GM21717 (cell line): ENCODE data around the gene NEDD4L.
A peak's percentile ranks its signal among the peaks of the same experiment; 100 is the strongest.

Experiments
- ATAC-seq: cut with Tn5 transposase; IDR thresholded peaks from one replicate; pipeline ENCODE4 v1.9.1; 2021; ENCODE audit warnings: mild to moderate bottlenecking, moderate library complexity; ENCODE audit not compliant: unreplicated experiment

The NEDD4L gene

DNA sequence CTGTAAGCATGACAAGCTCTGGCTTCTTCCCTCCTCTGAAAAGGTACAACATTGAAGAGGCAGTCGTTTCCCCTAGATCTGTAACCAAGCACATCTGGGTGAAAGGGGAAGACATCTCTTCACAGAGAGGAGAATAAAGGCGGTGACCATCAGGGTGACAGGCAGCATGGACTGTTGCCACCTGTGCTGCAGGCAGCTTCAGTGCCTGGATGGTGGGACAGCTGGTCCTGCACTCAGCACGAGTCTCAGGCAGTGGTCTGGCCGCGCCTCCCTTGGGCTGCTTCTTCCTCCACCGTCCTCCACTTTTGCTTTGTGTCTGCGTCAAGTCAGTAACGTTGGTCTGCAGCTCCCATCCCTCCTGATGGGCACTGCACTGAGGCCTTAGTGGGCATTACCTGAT is 264.4 kb downstream of the NEDD4L start:
- ATAC-seq = no peak

DNA sequence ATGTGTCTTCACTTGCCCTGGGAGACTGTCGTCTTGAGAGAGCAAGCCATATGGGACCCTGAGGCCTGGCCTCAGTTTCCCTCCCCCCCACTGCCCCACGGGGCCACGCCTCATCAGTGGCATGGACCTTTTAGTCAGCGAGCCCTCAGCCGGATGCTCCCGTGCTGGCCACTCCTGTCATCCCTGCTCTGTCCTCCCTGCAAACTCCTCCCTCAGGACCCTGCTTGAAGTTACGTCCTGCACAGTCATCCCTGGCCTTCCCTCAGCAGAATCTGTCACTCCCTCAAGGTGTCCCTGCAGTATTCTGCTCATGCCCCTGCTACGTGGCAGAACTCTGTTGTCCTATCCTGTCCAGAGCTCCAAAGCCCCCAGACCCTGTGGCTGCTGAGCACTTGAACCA is 265.1 kb downstream of the NEDD4L start:
- ATAC-seq = no peak

DNA sequence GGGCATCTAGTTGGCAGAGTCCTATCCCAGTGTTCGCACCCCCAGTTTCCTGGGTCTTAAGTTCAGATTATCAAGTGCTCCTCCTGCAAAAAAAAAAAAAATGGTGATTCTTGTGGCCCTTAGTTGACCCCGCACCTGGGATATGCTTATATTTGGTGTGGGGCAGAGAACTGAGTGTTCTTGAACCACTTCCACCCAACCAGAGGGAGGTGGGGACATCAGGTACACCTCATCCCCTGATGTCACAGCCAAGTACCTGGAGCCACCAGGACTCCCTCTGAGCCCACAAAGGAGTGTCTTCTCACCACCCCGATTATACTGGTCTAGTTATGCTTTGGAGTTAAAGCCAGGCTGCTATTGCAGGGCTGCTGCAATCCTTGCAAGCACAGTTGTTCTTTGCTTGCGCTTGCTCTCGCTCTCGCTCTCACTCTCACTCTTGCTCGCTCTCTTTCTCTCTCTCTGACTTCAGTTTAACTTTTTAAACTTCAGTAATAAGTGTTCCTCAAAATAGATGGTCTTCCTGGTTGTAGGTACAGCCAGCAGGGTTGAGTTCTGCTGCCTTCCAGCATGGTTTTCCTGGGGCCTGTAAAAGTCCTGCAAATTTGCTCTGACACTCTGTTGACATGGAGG is 265.7 kb downstream of the NEDD4L start:
- ATAC-seq = no peak

DNA sequence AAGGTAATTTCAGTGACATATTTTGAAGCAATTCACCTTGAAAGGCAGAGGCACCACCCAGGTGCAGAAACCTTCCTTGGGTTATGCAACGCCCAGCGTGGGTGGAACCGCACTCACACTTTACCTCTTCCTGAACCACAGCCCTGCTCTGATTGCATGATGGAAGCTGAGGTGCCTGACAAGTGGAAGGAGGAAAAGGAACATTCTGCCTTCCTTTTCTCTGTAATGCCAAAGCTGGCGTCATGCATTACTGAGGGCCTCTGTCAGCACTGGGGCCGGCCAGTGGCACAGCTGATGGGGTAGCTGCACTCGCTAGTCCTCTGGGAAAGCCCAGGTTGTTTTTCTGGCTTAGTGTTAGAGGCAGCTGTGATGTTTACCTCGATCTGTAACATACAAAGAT is 266.5 kb downstream of the NEDD4L start:
- ATAC-seq = peak; percentile 52

DNA sequence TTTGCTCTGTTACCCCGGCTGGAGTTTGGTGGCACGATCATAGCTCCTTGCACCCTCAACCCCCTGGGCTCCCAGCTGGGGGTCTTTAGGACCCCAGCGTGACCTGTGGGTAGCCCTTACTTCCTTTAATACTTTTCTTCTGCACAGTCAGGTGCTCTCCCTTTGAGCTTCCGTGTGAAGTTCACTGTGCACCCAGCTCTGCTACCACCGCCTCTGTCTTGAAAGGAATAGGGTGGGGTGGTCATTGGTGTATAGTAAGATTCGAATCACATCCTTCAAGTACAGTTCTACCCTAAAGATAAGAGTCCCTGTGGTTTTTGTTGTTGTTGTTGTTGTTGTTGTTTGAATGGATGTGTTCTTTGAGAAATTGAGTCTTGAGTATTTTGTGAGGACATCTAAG is 267.4 kb downstream of the NEDD4L start:
- ATAC-seq = no peak

DNA sequence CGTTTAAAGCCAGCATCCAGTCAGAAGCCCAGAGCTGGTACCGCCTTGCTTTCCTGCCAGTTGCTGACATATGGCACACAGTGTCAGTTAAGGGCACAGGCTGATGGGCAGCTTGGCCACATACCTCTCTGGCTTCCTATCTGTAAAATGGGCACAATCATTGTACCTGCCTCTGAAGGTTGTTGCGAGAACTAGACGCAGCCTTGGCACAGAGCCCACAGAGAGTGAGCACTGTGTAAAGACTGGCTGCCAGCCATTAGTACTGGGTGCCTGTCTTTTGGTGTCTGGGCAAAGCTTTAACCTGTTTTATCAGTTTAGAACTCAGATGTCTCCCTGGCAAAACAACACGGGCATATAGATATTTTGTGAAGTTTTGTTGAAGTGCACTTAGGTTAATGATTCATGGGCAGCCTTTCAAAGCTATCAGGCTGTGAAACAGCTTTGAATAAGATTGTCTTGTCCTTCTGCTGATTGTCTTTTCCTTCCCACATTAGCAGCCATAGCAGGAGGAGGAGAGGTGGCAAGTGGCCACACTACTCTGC is 269.5 kb downstream of the NEDD4L start:
- no peak for ATAC-seq

DNA sequence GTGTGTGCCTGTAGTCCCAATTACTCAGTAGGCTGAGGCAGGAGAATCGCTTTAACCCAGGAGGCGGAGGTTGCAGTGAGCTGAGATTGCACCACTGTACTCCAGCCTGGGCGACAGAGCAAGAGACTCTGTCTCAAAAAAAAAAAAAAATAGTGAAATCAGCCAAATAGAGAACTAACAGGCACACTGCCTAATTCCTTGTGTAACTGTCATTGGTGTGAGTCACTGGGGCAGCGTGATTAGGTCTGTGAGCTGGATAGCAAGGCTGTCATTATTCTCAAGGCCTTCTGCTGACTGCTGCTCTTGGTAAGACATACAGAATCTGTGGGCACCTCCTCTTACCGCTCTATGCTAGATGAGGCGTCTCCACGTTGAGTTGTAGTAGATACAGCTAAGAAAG is 270.3 kb downstream of the NEDD4L start:
- no peak for ATAC-seq

DNA sequence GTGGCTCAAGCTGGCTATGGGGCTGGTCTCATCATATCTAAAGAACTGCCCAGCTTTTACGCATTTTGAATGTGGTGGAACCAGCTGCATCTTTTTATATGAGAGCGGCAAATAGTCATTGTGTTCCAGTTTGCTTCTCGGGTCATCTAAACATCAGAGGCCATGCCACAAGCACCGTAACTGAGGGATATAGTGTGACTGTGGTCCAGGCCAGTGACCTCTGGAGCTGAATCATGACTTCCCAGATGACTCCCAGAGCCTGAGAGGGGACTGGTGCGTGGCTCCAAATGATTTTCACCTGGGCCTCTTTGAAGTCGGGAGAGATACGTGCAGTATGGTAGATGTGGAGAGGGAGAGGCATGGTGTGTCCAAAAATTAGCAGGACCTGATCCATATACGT is 271.0 kb downstream of the NEDD4L start:
- ATAC-seq = no peak

DNA sequence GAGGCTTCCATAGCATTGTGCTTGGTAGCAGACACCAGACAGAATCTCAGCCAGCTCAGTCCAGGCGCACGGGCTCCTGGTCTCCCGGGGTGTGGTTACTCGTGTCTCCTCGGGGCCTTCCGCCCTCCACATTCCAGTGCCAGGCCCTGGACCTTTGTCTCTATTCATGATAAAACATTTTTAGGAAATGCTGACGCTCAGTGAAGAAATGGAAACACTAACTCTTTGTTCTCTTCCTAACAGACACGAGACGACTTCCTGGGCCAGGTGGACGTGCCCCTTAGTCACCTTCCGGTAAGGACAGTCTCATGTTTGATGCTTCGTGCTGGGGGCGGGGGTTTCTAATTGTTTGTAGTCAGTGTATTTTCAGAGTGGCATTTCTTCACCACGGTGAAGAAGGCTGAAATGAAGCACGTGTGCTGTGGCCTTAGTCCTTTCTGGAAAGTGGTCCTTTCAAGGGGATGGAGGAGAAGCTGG is 271.8 kb downstream of the NEDD4L start:
- ATAC-seq = no peak

DNA sequence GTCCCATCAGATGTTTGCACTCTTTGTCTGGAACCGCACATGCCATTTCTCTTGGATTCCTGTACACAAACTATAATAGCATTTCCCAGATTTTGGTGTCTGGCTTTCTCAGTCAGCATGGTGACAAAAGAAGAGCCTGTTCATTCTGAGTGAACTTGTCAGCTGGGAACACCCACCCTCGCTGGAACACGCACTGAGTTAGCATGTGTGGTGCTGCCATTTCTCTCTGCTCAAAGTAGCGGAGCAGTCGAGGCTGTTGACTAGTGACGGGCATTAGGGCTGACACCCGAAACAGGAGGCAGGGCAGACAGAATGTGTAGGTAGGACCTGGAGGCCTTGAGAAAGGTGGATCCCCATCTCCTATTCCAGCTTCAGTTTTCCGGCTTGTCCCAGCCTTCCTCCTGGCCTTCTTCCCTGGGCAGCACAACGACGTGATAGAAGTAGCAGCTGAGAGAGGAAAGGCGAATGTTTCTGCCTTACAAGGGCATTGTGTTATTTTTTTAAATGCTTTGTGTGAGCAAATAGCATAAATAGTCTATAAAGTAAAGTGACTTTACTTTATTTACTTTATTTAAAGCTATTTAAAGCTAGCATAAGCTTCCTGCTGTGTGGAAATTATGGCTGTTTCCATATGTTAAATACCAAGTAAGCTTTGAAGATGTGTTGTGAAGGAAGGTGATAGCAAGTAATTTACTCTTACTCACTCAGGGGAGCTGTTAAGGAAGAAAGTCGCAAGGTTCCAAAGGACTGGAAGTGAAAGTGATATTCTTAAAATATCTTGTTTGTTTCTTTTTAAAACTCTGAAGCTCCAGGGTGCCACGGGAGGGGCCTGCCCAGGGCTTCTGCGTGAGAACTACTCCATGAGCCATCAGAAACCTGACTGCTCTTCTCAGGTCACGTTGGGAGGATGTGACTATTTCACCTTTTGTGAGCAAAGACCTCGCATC is 272.6 kb downstream of the NEDD4L start:
- no peak for ATAC-seq

DNA sequence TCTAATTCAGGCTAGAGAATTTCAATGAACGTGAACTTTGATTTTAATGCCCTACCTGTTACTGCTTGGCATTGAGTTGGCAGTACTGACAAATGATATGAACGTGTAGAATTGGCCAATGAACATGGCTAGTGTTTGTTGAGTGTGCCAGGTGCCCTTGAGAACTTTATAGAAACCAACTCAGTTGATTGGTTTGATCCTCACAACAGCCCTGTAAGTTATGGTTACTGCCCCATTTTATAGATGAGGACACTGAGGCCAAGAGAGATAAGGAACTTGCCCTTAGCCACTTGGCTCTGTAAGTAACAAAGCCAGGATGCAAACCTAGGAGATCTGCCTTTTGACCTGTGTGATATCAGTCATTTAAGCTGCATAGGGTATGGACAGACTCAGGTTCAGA is 275.7 kb downstream of the NEDD4L start:
- ATAC-seq = no peak

DNA sequence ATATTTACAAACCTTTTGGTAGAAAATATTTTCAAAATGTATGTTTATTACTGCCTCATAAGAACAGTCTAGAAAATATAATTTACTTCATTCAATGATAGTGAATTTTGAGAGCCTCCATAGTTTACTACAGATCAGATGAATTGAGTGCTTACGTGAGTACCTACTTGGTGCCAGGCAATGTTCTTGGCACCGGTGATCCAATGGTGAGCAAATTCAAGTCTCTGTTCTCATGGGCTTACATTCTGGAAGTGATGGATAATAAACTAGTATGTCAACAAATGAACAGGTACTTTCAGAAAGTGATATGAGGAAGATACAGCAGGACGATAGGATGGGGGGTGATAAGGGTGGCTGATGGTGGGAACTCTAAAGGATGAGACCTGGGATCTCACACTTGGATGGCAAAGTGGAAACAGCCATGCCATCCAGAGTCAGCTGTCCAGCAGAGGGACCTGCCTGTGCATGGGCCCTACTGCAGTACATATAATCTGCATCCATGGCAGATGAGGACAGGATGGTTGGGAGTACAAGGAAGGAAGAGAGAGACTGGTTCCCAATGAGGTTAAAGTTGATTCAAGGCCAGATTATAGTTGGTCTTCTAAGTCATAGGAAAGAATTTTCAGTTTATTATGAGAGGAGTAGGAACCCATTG is 277.0 kb downstream of the NEDD4L start:
- no peak for ATAC-seq

DNA sequence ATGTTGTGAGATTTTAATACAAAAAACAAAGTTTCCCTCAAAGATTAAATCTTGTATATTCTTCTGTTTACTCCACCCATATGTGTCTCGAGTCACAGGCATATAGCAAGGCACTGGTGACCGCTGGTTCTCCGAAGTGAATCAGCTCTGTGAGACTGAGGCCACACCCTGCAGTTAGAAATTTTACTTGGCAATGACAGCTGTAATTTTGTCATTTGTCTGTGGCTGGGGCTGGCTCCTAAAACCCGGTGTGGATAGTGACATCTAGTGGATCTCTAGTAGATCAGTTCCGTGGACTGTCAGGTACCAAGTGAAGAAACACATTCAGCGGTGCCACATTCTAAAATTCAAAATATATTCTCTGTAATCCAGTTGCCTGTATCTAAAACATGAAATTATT is 278.0 kb downstream of the NEDD4L start:
- peak; percentile 76 for ATAC-seq

DNA sequence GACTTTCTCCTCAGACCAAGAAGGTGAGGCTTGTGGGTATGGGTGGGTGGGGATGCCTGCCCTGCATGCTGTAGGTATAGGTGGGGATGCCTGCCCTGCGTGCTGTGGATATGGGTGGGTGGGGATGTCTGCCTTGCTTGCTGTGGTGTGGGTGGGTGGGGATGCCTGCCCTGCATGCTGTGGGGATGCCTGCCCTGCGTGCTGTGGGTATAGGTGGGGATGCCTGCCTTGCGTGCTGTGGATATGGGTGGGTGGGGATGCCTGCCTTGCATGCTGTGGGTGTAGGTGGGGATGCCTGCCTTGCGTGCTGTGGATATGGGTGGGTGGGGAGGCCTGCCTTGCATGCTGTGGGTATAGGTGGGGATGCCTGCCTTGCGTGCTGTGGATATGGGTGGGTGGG is 278.4 kb downstream of the NEDD4L start:
- ATAC-seq = no peak

DNA sequence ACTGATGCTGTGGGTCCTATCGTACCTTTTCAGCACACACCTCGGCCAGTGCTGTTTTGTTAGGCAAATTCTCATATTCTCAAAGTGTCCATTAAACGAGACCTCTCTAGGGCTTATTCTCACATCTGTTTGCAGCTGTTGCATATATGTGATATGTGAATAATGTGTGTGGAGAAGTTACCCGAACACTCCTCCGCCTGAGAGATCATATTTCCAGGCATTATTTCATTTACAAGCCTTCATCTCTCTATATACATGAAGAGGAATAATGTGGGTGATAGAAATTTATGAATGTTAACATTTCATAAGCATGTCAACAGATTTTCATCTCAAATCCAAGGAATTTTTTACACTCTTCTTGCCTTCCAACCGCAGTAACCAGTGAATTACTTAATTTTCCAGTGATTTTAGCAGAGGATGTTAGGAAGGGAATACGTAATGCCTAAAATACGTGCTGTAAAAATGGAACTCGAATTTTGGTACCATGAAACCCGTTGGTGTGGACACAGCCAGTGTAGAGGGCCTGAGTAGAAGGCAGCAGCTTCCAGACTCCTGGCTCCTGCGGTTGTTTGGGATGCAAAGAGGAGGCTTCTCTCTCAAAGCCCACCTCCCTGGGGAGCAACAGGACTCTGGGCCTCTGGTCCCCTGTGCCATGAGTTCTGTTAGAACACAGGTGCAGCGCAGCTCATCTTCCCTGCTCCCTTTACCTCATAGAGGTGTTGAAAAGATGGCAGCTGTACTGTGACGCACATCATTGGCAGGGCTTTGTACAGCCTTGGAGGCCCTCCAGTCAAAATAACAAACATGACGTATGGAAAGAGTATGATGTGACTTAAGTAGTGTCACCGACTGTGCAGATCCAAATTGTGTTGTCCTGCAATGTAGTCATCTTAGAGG is 280.1 kb downstream of the NEDD4L start:
- ATAC-seq = no peak

DNA sequence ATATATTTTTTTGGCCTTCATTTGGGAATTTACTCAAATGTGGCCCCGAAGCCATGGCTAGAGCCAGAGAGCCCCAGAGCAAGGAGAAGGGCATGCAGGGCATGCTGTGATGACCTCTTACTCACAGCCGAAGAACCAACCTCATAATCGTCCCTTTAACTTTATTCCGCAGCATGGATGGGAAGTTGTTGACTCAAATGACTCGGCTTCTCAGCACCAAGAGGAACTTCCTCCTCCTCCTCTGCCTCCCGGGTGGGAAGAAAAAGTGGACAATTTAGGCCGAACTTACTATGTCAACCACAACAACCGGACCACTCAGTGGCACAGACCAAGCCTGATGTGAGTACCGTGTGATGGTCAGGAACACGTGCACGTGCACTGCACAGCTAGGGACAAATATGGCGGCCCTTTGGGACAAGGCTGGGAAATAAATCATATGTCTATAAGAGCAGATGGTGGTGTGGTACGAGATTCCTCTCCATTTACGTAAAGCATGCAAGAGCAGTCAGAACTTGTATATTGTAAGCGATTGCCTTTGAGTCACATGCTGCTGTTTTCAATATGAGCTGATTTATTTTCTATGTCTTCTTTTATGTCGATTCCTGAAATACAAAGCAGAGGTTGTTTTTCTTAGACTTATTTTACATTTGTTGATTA is 280.9 kb downstream of the NEDD4L start:
- ATAC-seq = no peak

DNA sequence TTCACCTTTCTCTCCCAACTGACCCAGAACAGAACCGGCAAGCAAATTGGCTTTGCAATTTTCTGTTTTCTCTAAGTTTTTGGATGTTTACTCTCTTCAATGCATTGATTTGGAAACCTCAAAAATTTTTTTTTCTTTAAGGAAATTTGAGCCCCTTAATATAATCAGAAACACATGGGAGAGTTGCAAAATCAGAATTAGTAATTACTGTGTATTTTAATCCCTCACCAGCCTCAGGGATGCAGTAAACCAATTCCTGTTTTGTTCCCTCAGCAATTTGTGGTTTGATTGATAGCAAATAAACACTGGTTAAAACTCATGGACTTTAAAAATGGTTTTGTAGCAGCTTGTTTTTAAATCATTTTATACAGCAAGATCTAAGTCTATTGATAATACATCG is 281.5 kb downstream of the NEDD4L start:
- no peak for ATAC-seq

DNA sequence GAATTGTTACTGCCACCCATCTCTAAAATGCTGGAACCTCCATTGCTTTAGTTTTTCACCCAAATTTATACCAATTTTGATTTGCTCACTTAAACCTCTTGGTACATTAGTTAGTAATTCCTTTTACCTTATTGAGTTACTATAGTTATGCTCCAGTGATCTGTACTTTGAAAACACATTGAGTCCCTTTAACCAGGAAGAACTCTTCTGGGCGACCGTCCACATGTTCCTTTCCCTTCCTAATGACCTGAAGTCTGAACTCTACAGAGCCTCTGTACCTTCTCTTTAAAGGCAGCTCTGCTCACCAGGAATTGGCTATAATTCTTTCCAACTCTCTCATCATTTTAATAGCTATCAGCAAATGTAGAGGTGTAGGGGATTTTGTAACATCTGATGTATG is 290.0 kb downstream of the NEDD4L start:
- ATAC-seq = no peak

DNA sequence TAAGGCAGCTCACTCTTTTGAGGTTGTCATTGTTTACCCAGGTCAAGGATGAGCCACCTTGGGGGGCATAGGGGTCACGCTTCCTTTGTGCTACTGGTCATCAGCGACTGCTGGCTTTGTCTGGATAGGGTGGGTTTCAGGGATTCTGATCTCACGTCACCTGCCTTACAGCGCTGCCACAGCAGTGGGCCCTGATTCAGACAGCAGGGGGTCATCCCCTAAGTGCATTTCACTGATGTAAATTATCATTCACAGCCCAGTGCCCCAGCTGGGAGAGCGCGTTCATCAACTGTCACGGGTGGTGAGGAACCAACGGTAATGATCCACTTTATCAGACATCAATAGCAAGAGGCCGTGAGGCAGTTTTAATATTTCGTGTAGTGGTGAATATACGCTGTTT is 291.2 kb downstream of the NEDD4L start:
- no peak for ATAC-seq

DNA sequence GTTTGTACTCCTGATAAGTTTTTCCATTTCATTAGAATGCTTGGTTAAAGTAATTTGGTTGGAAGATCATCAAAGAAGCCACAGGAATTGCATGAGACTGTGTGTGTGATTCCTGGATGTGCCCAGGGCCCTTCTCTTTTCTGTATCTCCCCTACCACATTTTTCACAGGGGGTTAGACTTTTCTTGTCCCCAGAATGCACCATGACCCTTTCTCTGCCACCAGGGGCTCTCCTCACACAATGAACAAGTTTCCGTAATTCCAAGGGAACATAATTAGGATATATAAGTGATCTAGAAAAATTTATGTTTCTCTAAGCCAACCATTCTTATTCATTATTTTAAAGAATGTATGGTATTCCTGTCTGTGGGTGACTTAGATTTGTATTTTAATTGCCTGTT is 291.8 kb downstream of the NEDD4L start:
- no peak for ATAC-seq
